BJ (cell line): ENCODE measurements around the gene C2CD4B. TPM values are rescaled to one million over a fixed set of nuclear protein-coding genes. Genes with fewer than 3 reads are reported as not detected.

Source experiments
- CTCF ChIA-PET: fragments of 350-600 bp; formaldehyde crosslinking; extraction: SDS; loops from one replicate; lab custom pipeline; 2021; ENCODE audit warnings: antibody characterized with exemption, inconsistent platforms; lab: Yijun Ruan, JAX
- POLR2A ChIA-PET: fragments of 300-600 bp; sonication (Branson Sonifier 250); formaldehyde crosslinking; extraction: SDS; loops from one replicate; lab custom pipeline; 2021; ENCODE audit warnings: antibody characterized with exemption; lab: Charles Lee
- DNase-seq: peaks from one replicate; pipeline ENCODE4 v3.0.0-alpha.2; 2011; ENCODE audit warnings: low read depth
- H3K27me3 ChIP-seq: 2 replicates; pipeline ENCODE4 v1.6.0; 2011; ENCODE audit warnings: low read length; ENCODE audit not compliant: control insufficient read depth, insufficient read depth
- H3K36me3 ChIP-seq: 2 replicates; pipeline ENCODE4 v1.5.1; 2011; ENCODE audit warnings: low read length; ENCODE audit not compliant: control insufficient read depth, insufficient read depth
- H3K4me3 ChIP-seq: 2 replicates; pipeline ENCODE4 v1.5.1; 2011; ENCODE audit warnings: low read depth, mild to moderate bottlenecking, control low read depth, low read length
- CTCF ChIP-seq: IDR thresholded peaks from 2 replicates; pipeline ENCODE4 v1.5.1; 2011; ENCODE audit warnings: low read depth, mild to moderate bottlenecking, control low read depth, inconsistent platforms, low read length, moderate library complexity; ENCODE audit not compliant: insufficient read depth
- polyA plus RNA-seq: library from polyadenylated mRNA; depleted of rRNA; stranded (reverse); fragments of >200 nt; gene quantifications from 2 replicates; pipeline ENCODE4 v1.2.3, GENCODE V29; 2011

C2CD4B gene
- polyA plus RNA-seq, 1 experiment: not detected

GRCh38 chr15:62188744-62189143 is 23.7 kb upstream of the C2CD4B start:
- ChIA-PET POLR2A (no interaction called here), CTCF (interaction anchor here (0.9 to 1.6 kb wide), 4 partner anchors 10 to 119 kb away, joined by 3 to 4 read pairs (median 4); no protein-coding TSS in a partner anchor)
- Histone ChIP-seq H3K4me3 (no peak overlapping the region), H3K36me3 (no peaks in the 10 kb centered on the region), H3K27me3 (peaks cover 3% of the 10 kb centered on the region; the same call in 1 of the 2 replicates)
- TF ChIP-seq CTCF: no peak
- DNase-seq: no peak

- CTCF ChIA-PET: interaction anchor here (0.9 to 1.6 kb wide), 3 partner anchors 9 to 66 kb away, joined by 3 to 4 read pairs (median 4); no protein-coding TSS in a partner anchor
Observed at GRCh38 chr15:62187910-62188309, 22.8 kb upstream of the C2CD4B start.

GRCh38 chr15:62187425-62187824 is 22.3 kb upstream of the C2CD4B start:
- H3K4me3 ChIP-seq: no peak overlapping the region
- DNase-seq: no peak
- H3K27me3 ChIP-seq: peaks cover 3% of the 10 kb centered on the region; the same call in 1 of the 2 replicates
- ChIA-PET POLR2A (no interaction called here), CTCF (no interaction called here)
- H3K36me3 ChIP-seq: no peaks in the 10 kb centered on the region
- no peak for TF ChIP-seq CTCF

More at GRCh38 chr15:62187910-62188309, 22.8 kb upstream of the C2CD4B start:
- Histone ChIP-seq H3K36me3 (no peaks in the 10 kb centered on the region), H3K27me3 (peaks cover 3% of the 10 kb centered on the region; the same call in 1 of the 2 replicates), H3K4me3 (no peak overlapping the region)
- no peak for TF ChIP-seq CTCF
- no peak for DNase-seq
- POLR2A ChIA-PET: no interaction called here

GRCh38 chr15:62186578-62186977 is 21.5 kb upstream of the C2CD4B start:
- H3K4me3 ChIP-seq: no peak overlapping the region
- POLR2A ChIA-PET: no interaction called here
- H3K36me3 ChIP-seq: no peaks in the 10 kb centered on the region
- CTCF ChIA-PET: no interaction called here
- H3K27me3 ChIP-seq: peaks cover 3% of the 10 kb centered on the region
- no peak for TF ChIP-seq CTCF
- DNase-seq: no peak

GRCh38 chr15:62183130-62183529 is 18.0 kb upstream of the C2CD4B start:
- Histone ChIP-seq H3K36me3 (no peaks in the 10 kb centered on the region), H3K27me3 (peaks cover 3% of the 10 kb centered on the region), H3K4me3 (no peak overlapping the region)
- no peak for TF ChIP-seq CTCF
- CTCF ChIA-PET: interaction anchor here (0.9 kb wide), 1 partner anchor 11 kb away, joined by 3 read pairs; no protein-coding TSS in a partner anchor
- DNase-seq: no peak
- POLR2A ChIA-PET: no interaction called here
